TTC549 (cell line): Measurements from ENCODE around the gene FOXI1.
"Not testable (repeated sequence)": the region's sequence is repeated elsewhere in the genome, so short reads cannot be mapped to it uniquely, and the experiment has no call there.

Source experiments
- FAIRE-seq: peaks from 2 replicates; lab custom pipeline; 2012; peaks lifted over from hg19 to GRCh38; lab: Jason Lieb, UNC

FOXI1 gene

DNA sequence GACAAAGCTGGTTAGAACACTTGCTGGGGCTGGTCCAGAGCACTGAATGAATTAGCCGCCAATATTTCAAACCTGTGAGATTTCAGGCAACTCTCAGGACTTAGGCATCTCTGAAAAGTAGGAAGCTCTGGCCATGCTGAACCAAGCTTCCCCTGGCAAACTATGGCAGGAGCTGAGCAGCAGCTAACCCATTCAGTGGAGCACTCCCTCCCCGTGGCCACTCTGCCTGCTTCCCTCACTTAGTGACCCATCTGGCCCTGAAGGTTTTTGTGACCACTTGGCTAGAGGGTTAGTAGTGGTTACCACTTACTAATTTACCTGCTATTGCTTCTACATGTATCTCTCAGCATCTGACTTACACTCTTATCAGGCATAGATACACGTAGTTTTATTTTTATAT lies 25.5 kb downstream of the FOXI1 start:
- FAIRE-seq: no peak

DNA sequence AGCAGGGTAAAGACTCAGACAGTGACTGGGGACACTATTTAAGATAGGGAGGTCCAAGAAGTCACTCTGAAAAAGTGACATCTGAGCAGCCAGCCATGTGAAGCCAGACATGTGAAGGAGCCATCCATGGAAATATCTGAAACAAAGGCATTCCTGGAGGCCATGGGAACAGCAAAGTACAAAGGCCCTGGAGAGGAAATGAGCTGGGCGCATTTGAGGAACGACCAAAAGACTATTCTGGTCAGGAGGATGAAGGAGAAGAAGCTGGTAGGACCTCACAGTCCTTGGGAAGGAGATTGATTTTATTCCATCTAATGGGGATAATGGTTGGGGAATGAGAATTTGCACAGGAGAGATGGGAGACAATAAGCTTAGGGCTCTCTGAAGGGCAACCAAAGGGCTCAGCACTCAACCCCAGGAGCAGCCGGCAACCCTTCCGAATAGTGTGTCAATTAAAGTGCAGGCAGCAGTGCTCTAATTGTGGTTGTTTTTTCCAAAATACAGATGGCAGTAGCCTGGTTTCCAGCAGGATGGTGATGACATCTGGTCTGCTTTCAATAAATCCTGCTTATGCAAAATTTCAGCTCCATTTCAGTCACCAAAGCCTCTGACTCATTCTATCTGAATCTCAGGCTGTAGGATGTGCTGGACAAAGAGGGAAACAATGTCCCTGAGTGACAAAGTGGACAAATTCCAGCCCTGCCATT lies 26.7 kb downstream of the FOXI1 start:
- FAIRE-seq: no peak

DNA sequence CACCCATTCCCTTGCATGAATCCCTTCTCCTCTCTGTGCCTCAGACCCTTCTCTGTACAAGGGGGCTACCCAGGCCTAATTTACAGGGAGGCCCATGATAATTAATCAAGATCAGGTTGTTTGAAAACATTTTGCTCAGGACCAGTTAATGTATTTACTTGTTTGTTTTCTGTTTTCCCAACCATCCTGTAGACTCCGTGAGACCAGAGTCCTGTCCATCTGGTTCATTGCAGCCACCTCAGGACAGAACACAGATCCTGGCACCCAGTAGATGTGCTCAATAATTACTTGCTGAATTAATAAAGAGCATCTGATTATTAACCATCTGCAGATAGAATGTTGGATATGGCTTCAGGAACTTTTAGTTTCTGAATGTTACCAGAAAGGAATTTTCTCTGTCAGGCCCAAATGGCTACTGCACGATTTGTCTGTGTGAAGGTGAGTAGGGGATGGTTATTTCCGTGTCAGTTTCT lies 27.3 kb downstream of the FOXI1 start:
- no peak for FAIRE-seq

DNA sequence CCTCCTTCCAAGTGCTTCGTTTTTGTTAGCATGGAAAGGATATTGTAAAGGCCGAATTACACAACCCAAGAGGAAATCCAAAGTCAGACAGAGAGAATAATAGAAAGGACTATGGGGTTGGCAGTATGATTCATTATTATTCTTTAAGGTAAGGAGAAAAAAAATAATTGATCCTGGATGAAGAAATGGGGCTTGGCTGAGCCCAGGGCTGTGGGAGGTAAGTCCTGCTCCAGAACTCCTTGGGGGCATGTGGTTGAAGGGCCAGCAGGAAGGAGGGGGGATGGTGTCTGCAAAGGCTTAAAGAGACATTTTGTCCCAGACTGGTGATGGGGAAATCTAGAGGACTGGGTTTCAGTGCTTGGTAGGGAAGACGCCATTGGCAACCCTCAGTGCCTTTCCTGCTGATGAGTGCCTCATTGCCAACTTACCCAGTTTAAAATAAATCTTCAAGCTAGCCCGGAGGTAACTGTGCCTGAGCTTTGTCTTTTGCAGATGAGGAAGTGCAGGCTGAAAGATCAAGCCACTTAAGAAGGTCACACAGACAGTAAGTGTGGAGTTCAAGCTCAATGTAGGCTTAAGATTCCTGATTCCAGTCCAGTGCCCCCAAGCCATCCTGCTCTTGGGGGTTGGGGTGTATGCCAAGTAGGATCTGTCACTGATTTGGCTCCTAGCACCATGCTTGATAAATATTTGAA lies 30.2 kb downstream of the FOXI1 start:
- FAIRE-seq: no peak

DNA sequence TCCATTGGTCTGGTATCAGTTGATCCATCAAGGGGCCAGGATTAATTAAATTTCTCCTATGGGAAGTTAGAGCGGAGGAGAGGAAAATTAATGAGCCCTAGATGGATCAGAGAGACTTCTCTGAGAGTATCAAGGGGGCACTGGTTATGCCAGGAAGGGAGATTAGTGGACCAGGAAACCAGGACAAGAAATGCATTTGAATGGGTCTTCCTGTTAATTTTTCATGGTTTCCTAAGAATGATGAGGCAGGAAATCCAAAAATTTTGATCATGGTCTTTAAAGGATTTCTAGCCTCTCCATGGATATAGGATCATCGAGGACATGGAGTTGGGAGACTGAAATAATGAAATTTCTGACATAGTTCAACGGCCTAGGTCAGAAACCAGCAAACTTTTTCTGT lies 30.8 kb downstream of the FOXI1 start:
- no peak for FAIRE-seq

DNA sequence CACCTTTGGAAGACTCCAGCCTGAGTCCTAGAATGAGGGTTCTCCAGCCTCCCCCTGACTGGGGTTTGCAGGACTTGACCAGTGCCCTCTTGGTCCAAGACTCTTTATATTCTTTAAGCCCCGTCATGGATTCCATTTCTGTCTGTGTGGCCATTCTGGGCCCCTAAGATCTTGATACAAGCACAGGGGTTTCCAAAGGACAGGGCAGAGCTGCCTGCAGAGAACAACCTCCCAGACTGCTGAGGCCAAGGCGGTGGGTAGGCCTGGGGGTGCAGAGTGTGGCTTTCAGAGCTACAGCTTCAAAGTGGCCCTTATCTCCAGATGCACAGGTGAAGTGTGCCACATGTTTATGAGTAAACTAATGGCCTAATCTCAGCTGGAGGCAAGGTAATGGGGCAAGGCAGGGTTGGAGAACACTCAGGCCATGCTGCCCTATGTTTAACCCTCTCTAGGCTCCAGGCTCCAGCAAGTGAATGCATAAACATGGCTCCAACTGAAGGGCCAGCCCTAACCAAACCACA lies 32.1 kb downstream of the FOXI1 start:
- no peak for FAIRE-seq

DNA sequence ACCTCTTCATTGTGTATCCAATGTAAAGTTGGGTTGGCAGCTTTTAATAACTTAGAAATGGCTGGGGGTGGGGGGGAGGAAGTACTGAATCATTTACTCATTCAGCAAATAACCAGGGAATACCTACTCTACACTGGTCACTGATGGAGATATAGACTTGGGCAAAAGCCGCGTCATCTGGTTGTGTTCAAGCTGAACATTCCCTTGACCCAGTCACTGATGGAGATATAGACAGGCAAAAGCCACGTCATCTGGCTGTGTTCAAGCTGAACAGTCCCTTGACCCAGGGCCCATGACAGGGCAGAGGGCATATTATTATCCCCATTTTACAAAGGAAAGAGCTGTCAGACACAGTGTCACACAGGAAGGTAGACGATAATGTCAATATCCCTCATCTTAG lies 32.6 kb downstream of the FOXI1 start:
- FAIRE-seq: no peak

DNA sequence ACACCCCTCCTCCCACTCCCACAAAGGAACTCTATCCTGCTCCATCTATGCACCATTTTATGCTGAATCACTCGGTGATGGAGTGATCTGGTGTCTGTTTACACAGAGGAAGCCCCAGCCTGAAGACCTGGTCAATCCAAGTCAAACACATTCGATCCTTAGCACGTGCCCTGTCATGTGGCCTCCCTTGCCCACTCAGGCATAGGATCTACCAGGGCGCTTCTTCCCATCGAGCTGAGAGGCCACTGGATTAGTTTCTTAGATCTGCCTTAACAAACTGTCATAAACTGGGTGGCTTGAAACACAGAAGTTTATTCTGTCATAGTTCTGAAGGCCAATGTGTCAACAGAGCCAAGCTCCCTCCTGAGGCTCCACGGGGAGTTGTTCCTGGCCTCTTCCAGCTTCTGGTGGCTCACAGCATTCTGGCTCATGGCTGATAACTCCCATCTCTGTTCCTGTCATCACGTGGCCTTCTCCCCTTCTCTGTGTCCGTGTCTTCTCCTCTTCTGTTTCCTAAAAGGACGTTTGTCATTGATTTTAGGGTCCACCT lies 34.2 kb downstream of the FOXI1 start:
- FAIRE-seq: no peak

DNA sequence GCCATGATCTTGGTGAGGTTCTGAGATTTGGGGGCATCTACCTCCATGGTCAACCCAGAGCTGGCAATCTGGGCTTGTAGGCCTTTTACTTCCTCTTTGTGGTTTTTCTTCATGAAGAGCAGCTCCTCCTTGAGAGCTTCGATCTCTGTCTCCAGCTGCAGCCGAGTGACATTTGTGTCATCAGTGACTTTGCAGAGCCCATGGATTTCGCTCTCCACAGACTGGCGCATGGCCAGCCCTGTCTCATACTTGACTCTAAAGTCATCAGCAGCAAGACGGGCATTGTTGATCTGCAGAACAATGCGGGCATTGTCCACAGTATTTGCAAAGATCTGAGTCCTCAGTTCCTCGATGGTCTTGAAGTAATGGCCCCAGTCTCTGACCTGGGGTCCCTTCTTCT lies 35.5 kb downstream of the FOXI1 start:
- FAIRE-seq: not testable (repeated sequence)

DNA sequence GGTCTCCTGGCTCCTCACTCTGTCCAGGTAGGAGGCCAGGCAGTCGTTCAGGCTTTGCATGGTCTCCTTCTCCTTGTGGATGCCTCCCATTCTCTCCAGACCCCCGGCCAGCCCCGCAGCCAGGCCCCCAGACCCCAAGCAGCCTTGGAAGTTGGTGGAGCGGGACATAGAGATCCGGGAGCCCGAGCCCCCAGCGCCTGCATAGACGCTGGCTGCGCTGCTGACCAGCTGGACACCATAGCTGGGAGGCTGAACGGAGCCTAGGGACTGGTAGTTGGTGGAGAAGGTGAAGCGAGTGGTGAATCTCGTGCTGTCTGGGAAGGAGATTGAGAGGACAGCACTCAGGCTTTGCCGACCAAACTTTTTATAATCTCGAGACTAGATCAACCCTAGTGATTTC lies 35.9 kb downstream of the FOXI1 start:
- FAIRE-seq: no peak

DNA sequence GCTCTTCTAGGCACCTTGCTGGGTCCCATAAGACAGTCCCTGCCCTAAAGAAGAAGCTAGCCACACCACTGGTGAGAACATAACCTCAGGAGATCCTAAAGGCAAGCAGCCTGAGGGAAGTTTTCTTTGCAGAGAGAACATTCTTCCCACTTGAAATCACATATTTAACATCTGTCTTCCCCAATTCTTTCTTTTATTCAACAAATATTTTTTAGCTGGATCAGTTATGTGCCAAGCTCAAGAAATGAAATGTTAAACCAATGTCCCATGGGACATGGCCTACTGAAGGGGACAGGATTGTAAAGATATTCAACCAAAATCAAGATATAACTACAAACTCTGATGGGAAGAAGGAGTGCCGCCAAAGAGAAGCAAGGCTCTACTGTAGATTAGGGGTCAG lies 36.5 kb downstream of the FOXI1 start:
- FAIRE-seq: no peak

DNA sequence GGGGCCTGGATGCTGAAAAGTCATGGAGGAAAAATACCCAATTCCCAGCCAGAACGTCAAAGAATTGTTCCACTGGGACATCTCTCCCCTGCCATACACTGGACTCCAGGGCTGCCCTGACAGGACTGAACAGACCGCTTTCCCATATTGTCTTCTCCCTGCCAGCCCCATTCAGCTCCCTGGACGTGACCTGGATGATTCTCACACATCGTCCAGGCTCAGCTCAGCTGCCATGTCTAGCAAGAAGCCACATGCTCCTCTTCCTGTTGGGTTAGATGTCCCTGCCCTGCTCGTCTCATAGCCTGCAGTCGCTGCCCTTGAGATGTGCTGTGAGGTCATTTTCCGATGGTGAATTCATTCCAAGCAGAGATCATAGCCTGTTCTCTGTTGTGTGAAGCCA lies 37.4 kb downstream of the FOXI1 start:
- FAIRE-seq: no peak

DNA sequence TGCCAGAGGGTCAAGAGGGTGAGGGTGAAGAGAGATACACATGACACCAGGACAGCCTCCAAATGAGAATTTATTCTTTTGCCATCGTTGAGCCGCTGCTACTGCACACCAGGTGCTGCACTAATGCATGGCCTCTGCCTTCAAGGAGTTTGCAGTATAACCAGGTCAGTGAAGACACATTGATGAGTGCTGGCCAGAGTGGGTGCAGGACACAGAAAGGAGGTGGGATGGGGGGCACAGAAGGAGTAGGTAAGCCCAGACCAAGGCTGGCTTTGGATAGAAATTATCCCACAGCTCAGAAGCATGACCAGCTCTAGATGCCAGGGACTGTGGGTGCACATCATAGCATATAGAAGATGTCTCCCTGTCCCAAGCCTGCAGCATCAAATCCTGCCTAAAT lies 38.0 kb downstream of the FOXI1 start:
- no peak for FAIRE-seq

DNA sequence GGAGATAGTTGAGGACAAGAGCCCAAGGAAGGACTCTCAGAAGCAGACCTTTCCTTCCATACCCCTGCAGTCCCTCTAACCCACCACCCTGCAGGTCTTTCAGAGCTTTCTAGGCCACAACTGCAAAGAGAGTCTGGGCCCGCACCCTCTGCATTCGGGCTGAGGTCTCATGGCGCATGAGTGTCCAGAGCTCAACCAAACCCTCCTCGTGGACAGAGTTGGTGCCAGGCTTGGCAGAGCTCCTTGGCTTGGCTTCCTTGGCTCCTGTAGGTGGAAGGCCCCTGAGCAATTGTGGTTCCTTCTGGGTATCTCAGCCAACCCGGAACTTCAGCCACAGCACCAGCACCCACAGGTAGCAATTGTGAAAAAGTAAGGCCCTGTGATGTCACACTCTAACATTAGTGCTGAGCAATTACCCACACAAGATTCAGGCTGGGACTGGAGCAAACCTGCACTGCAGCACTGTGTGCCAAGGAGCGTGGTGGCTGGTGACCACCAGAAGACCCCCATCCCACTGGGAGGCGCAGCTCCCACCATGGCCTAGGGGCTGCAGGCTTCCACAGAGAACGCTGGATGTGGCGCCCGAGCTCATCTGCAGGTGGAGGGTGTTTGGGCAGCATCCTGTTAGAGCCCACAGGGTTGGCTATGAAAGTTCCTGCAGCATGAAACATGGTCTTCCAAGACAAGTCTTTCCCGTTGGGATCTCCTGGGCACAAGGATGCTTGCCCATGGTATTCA lies 38.8 kb downstream of the FOXI1 start:
- FAIRE-seq: no peak

DNA sequence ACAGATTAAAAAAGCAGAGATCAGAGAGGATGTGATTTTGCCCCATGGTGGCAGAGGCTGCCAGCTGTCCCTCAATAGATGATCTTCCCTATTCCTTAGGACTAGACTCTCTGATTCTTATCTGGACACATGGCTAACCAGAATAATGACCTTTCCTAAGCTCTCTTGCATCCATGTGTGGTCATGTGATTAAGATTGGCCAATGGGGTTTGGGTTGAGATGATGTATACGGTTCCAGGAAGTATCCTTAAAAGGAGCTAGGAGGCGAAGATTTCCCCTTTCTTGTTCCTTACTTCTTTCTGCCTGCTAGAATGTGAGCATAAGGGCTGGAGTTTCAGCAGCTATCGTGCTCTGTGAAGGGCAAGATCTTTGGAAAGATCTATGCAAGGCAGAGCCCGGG lies 39.8 kb downstream of the FOXI1 start:
- FAIRE-seq: no peak

DNA sequence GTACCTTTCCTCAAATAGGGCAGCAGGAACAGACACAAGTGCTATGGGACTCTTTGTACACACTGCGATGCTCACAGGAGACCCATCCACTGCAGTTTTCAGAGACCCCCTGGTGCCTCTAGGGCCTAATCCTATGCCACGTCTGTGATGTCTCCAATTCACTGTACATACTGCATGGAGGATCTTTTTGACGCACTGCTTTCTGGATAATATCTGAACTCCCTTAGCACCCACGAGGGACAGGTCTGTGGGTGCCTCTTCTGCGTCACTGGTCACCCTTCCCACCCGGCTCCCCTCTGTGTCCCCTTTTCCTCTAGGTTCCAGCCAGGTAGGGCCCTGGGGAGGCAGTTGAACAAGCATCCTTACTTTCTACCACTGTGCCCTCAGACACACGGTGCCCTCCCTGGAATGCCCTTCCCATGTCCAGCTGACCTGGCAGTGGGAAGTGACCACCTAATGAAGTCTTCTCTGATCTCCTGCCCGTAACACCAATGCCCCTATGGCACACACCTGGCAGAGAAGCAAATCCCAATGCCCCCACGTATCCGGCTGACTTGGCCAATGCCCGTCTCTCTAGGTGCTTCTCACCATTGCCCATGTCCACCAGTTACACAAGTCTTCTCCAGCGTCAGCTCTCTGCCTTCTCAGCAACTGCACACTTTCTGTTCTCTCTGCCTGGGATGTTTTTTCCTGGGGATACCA lies 41.5 kb downstream of the FOXI1 start:
- no peak for FAIRE-seq

DNA sequence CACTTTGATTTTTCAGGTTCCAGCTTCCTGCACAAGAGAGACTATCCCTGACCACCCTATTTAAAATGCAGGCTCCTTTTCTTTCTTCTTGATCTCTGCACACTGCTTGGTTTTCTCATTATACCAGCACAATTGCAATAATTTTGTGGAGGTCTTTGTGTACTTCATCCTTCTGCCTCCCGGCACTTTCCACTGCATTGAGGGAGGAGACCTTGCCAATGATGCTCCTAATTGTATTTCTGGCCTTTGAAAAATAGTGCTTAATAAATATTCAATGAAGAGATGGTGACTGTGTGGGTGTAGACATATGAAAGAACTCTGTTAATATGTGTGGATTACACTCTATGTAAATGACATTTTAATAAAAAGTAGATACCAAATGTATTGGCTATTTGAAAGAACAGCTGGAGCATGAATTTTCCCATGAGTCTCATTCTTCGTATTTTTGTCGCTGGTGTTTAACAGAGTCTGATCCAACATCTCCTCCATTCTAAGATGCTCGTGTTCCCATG lies 42.1 kb downstream of the FOXI1 start:
- FAIRE-seq: no peak

DNA sequence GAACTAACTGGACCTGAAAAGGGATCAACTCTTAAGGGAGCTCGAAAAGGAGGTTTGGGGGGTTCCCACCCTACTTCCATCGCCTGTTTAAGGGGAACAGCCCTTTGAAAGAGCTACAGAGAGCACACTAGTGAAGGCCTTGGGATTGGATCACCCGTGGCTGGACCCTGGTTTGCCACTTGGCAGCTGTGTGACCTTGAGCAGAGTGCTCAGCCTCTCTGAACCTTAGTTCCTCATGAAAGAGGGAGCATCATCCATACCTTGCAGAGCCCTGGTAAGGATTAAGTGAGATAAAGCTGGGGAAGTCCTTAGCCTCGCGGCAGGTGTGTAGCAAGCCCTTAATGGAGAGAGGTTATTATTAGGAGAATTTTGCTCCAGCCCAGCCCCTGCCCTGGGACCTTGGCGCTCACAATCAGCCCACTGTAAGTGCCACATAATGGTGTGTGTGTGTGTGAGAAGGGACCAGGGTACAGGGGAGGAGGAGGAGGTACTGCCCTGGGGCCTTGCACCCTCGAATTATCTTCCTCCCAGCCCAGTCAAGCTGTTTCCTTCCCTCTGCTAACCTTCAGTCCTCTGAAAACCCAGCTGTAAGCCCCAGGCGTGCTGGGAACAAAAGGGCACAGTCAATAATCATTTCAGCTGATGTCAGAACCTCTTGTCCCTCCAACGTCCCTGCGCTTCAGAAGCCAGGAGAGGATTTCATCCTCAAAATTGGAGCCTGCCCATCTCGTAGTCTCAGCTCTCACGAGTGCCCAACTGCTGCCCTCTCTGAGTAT lies 42.9 kb downstream of the FOXI1 start:
- FAIRE-seq: no peak

DNA sequence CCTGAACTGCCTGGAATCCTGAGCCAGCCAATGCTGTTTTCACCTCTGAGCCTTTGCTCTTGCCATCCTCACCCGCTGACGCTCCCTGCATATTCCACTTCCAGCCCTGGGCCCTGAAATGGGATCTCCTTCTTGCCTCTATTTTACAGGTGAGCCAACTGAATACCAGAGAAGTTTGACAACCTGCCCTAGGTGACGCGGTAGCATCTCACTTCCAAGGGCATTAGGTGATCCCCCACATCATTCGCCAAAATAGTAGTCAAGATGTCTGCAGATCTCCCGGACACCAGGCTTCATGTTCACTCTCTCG lies 43.5 kb downstream of the FOXI1 start:
- FAIRE-seq: no peak

DNA sequence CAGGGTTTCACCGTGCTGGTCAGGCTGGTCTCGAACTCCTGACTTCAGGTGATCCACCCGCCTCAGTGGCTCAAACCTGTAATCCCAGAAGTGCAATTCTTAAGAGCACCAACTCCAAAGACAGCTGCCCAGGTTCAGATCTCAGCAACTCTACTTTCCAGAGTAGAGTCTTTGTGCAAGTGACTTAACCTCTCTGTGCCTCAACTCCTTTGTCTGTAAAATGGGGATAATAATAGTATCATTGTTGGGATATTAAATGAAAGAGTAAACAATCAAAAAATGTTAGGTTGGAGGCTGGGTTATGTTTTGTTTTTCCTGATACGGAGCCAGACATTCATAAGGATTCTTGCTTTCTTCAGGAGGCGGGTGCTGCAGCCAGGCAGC lies 45.0 kb downstream of the FOXI1 start:
- FAIRE-seq: no peak

DNA sequence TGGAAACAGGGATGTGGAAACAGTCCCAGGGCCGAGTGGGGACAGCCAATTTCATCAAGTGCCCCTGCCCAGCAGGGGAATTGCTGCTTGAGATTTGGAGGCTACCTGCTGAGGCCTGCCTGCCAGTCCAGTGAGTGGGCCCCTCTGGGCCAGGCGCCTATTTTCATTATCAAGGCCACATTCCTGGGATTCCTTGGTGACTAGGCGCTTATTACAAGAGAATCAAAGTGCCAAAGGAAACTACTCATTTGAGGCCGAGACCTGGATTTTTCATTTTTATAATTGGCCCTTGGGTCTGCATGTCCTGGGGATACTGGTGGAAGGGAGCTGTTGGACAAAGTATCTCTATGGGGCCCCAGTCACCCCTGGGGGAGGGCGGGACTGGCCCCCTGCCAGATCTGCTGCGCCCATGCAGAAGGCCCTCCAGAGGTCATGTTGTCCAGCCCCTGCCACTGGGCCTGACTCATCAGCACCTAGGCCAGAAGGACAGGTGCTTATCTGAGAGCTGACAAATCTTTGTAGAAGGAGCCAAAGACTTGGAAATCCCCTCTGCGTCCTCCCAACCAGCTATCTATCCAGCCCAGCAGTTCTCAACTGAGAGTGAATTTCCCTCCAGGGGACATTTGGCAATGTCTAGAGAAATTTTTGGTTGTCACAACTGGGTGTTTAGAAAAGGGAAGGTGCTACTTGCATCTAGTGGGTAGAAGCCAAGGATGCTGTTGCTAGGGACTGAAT lies 45.6 kb downstream of the FOXI1 start:
- no peak for FAIRE-seq
